C4-2B (cell line): ENCODE measurements around the gene WFDC12.

Experiments used
- CTCF ChIP-seq: fragments of 450-650 bp; conservative IDR thresholded peaks from 2 replicates; pipeline ENCODE4 v1.5.1; 2017; ENCODE audit warnings: mild to moderate bottlenecking
- ZFX ChIP-seq: fragments of 450-650 bp; IDR thresholded peaks from 2 replicates; pipeline ENCODE4 v1.6.1; 2017

DNA sequence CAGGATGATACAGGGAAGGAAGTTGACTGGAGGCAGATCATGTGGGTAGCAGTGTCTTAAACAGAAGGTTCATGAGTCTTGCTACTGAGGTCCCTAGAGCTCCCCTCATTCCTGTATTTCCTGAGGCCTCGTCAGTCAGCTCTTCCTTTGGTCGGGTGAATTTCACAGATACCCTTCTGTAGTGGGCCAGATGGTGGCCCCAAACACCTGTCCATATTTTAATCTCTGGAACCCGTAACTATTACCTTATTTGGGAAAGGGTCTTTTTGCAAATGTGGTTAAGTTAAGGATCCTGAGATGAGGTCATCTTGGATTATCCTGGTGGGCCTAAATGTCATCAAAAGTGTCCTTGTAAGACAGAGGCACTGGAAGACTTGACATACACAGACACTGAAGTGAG, 32.9 kb downstream of the WFDC12 start:
- no peak for TF ChIP-seq CTCF
- TF ChIP-seq ZFX, result no peak
